Raji (cell line): Measurements from ENCODE around the gene TSPAN5.

Experiments
- POLR2A ChIP-seq: IDR thresholded peaks from 2 replicates; pipeline ENCODE4 v1.6.1; 2011; ENCODE audit warnings: low read depth, low read length, control low read depth; ENCODE audit not compliant: insufficient read depth

Gene TSPAN5

DNA sequence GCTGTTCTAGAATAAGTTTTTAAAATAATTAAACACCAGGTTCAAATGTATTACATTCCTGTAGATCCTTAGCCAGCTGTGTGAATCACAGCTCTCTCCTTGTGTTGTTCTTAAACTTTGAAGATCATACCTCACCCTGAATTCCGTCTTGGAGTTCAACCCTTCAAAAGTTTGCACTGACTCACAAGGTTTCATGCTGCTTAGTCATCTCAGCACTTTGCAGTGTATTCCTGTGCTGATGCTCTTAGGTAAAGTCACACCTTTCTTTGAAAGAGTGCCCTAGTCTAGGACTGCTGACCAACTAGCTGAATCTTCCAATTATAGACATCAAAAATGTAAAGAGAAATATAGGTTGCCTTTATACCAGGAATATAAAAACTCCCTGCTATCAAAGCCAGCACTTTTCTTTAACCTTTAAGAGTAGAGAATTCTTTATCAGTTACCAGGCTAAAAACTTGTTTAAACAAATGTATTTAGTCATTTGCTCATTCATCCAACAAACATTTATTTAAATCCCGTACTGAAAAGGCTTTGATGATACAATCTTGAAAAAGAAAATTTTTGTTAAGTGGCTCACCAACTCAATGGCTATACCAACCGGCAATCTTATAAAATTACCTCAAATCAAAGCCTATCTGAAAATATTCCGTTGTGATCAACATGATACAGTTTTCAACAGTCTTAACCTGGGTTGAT lies 227.6 kb downstream of the TSPAN5 start:
- no peak for TF ChIP-seq POLR2A

DNA sequence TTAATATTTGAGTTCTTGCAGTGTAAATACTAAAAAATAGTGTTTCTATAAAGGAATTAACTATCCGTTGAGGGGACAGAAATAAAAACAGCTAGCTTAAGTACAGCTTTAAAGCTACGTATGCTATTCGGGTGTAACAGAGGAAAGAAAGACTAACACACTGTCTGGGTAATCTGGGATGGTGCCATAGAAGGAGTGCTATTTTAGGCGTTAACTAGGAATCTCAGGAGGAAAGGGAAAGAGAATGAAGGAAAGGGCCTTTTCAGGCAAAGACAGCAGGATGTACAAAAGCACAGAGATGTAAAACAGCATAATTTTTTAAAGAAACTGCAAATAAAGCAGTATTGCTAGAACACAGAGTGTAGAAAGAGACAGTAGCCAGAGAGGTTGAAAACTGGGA lies 235.4 kb downstream of the TSPAN5 start:
- TF ChIP-seq POLR2A: no peak

DNA sequence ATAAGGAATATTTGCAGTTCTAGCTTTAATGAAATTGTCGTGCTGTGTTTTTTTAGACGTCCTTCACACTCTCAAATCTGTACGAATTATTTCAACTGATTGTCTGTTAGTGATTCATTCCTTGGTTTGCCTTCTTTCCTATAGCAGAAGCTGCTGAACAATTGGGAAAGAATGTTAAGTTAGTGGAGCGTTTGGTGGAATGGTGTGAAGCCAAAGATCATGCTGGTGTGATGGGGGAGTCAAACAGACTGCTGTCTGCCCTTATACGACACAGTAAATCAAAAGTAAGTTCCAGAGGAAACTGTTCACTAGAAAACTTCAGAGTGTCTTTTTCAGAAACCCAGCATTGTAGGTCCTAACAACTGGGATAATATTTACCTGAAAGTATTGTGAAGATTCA lies 237.3 kb downstream of the TSPAN5 start:
- no peak for TF ChIP-seq POLR2A
